Sigmoid colon (tissue), 4 donors: ENCODE data around the gene ISX.

Experiments used
- EP300 ChIP-seq, 4 donors: sonication (generic); formaldehyde crosslinking; IDR thresholded peaks; one replicate each; pipeline ENCODE4 v1.6.1; 2017; ENCODE audit warnings: antibody characterized with exemption in 4 of 4
- POLR2A ChIP-seq, 2 donors: fragments of 450-650 bp; IDR thresholded peaks; one replicate each; pipeline ENCODE4 v1.6.1; 2016; ENCODE audit warnings: antibody characterized with exemption in 2 of 2, mild to moderate bottlenecking in 2 of 2, moderate library complexity in 2 of 2
- TF ChIP-seq, protein P1 (sequence below), 4 experiments: fragments of 450-650 bp in 3 of 4; fragments of 200-600 bp in 1 of 4; IDR thresholded peaks; one replicate each; pipeline ENCODE4 v1.5.1; 2016 to 2019; ENCODE audit warnings: antibody characterized with exemption in 4 of 4, mild to moderate bottlenecking in 3 of 4, moderate library complexity in 2 of 4

DNA sequence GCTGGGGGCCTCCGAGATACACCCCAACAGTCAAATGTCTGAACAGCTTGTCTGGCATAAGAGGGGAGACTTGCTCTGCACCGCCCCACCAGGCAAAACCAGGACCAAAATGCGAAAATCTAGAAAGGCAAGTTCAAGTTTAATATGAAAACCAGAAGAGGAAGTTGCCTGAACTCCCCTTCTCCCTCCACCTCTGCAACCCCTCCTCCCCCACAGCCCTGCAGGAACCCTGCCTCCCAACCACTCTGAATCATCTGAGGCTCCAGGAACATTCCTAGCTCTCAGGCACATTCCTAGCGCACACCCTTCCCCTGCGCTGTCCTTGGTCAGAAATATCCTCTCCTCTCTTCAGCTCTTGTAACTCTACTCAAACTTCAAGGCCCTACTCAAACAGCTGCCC lies 36.7 kb downstream of the ISX start:
- TF ChIP-seq, protein P1, sequence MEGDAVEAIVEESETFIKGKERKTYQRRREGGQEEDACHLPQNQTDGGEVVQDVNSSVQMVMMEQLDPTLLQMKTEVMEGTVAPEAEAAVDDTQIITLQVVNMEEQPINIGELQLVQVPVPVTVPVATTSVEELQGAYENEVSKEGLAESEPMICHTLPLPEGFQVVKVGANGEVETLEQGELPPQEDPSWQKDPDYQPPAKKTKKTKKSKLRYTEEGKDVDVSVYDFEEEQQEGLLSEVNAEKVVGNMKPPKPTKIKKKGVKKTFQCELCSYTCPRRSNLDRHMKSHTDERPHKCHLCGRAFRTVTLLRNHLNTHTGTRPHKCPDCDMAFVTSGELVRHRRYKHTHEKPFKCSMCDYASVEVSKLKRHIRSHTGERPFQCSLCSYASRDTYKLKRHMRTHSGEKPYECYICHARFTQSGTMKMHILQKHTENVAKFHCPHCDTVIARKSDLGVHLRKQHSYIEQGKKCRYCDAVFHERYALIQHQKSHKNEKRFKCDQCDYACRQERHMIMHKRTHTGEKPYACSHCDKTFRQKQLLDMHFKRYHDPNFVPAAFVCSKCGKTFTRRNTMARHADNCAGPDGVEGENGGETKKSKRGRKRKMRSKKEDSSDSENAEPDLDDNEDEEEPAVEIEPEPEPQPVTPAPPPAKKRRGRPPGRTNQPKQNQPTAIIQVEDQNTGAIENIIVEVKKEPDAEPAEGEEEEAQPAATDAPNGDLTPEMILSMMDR (IDR thresholded peaks at IDR 0.05), result no peak
- TF ChIP-seq EP300 (IDR thresholded peaks at IDR 0.05) (no peak), POLR2A (IDR thresholded peaks at IDR 0.05) (no peak)
